H1 (cell line): ENCODE measurements around the gene OR11H7. TPM values are rescaled to one million over a fixed set of nuclear protein-coding genes. Genes with fewer than 3 reads are reported as not detected.

ENCODE experiments used
- CTCF ChIA-PET: fragments of 300-600 bp; sonication (Branson Sonifier 250); formaldehyde crosslinking; loops from one replicate; lab custom pipeline; 2021; ENCODE audit not compliant: partially characterized antibody; lab: Charles Lee
- POLR2A ChIA-PET: fragments of 300-600 bp; sonication (Branson Sonifier 250); formaldehyde crosslinking; loops from one replicate; lab custom pipeline; 2021; ENCODE audit warnings: inconsistent platforms; ENCODE audit not compliant: partially characterized antibody; lab: Charles Lee
- DNase-seq, 2 experiments: peaks; one replicate each; pipeline versions ENCODE4 v3.0.0 to v3.0.0-alpha.2; 2010 to 2022; ENCODE audit warnings: low spot score in 2 of 2, low read depth in 1 of 2, mixed read lengths in 1 of 2
- FAIRE-seq: peaks from 2 replicates; lab custom pipeline; 2011; peaks lifted over from hg19 to GRCh38; lab: Jason Lieb, UNC
- H2AFZ ChIP-seq: 2 replicates; pipeline ENCODE4 v1.8.1; 2012; ENCODE audit warnings: low read length, inconsistent platforms
- H2AK5ac ChIP-seq: 2 replicates; pipeline ENCODE4 v1.6.1; 2013; ENCODE audit warnings: low read depth, low read length
- H2BK120ac ChIP-seq: replicated peaks from 2 replicates; pipeline ENCODE3; 2013; ENCODE audit warnings: low read depth, low read length, inconsistent platforms
- H2BK12ac ChIP-seq: 2 replicates; pipeline ENCODE4 v1.6.1; 2013; ENCODE audit warnings: low read depth, low read length
- H2BK15ac ChIP-seq: 2 replicates; pipeline ENCODE4 v1.6.1; 2013; ENCODE audit warnings: low read length
- H2BK20ac ChIP-seq: 2 replicates; pipeline ENCODE4 v1.6.1; 2013; ENCODE audit warnings: low read length
- H2BK5ac ChIP-seq: 2 replicates; pipeline ENCODE4 v1.6.1; 2013; ENCODE audit warnings: low read depth, low read length
- H3K14ac ChIP-seq: 2 replicates; pipeline ENCODE4 v1.6.1; 2013; ENCODE audit warnings: inconsistent platforms; ENCODE audit not compliant: insufficient read length
- H3K18ac ChIP-seq: 2 replicates; pipeline ENCODE4 v1.6.1; 2013; ENCODE audit warnings: low read length; ENCODE audit errors: extremely low read depth
- H3K23ac ChIP-seq: 2 replicates; pipeline ENCODE4 v1.6.1; 2013; ENCODE audit warnings: inconsistent platforms; ENCODE audit not compliant: insufficient read length
- H3K23me2 ChIP-seq: 2 replicates; pipeline ENCODE4 v1.6.1; 2013; ENCODE audit warnings: low read depth, low read length
- H3K27ac ChIP-seq: 2 replicates; pipeline ENCODE4 v1.6.1; 2011; ENCODE audit warnings: low read depth, low read length, inconsistent platforms
- H3K27me3 ChIP-seq, 4 experiments: replicated peaks in 1 of 4; 1 replicate in 1 of 4; 2 replicates in 3 of 4; pipeline versions ENCODE4 v1.6.1 to v1.8.1; 2011 to 2013; ENCODE audit warnings: low read length in 3 of 4, mild to moderate bottlenecking in 3 of 4, inconsistent platforms in 2 of 4, mixed read lengths in 2 of 4, moderate library complexity in 1 of 4; ENCODE audit not compliant: control insufficient read depth in 3 of 4, insufficient read depth in 3 of 4; ENCODE audit errors: extremely low read depth in 1 of 4
- H3K36me3 ChIP-seq, 4 experiments: 2 replicates each; pipeline versions ENCODE4 v1.6.1 to v1.8.1; 2011 to 2013; ENCODE audit warnings: mild to moderate bottlenecking in 4 of 4, low read length in 3 of 4, moderate library complexity in 2 of 4, control low read depth in 1 of 4, inconsistent platforms in 1 of 4; ENCODE audit not compliant: insufficient read depth in 4 of 4, control insufficient read depth in 2 of 4
- H3K4ac ChIP-seq: replicated peaks from 2 replicates; pipeline ENCODE3; 2013; ENCODE audit warnings: low read length, low read depth, mixed read lengths, inconsistent platforms; ENCODE audit not compliant: insufficient read length
- H3K4me1 ChIP-seq, 4 experiments: replicated peaks in 1 of 4; 1 replicate in 1 of 4; 2 replicates in 3 of 4; pipeline versions ENCODE4 v1.6.1 to v1.8.1; 2011 to 2013; ENCODE audit warnings: low read length in 3 of 4, inconsistent platforms in 2 of 4, mixed read lengths in 1 of 4; ENCODE audit not compliant: insufficient read depth in 4 of 4, control insufficient read depth in 3 of 4
- H3K4me2 ChIP-seq, 2 experiments: 2 replicates each; pipeline versions ENCODE4 v1.6.1 to v1.8.1; 2011 to 2013; ENCODE audit warnings: low read depth in 2 of 2, low read length in 2 of 2, control low read depth in 1 of 2, inconsistent platforms in 1 of 2, mild to moderate bottlenecking in 1 of 2; ENCODE audit not compliant: insufficient read depth in 1 of 2
- H3K4me3 ChIP-seq, 4 experiments: fragments of 200-600, 300-600 bp in 1 of 4; sonication (generic), shearing (Covaris generic), sonication (Bioruptor Twin) in 1 of 4; 2 replicates each; pipeline versions ENCODE4 v1.5.1 to v1.8.1; 2011 to 2016; ENCODE audit warnings: low read length in 4 of 4, low read depth in 3 of 4, control low read depth in 2 of 4, inconsistent platforms in 2 of 4, mild to moderate bottlenecking in 2 of 4, mixed read lengths in 1 of 4, moderate library complexity in 1 of 4; ENCODE audit not compliant: insufficient read depth in 2 of 4; ENCODE audit errors: extremely low read depth in 1 of 4
- H3K56ac ChIP-seq: replicated peaks from 2 replicates; pipeline ENCODE3; 2013; ENCODE audit warnings: low read depth, mild to moderate bottlenecking, mixed read lengths, low read length, inconsistent platforms; ENCODE audit not compliant: insufficient read length
- H3K79me1 ChIP-seq: 2 replicates; pipeline ENCODE4 v1.6.1; 2013; ENCODE audit warnings: low read depth, low read length, control low read depth
- H3K79me2 ChIP-seq, 2 experiments: 2 replicates each; pipeline versions ENCODE4 v1.6.1 to v1.8.1; 2012 to 2013; ENCODE audit warnings: low read length in 2 of 2, mild to moderate bottlenecking in 2 of 2, inconsistent platforms in 1 of 2; ENCODE audit not compliant: insufficient read depth in 2 of 2, control insufficient read depth in 1 of 2
- H3K9ac ChIP-seq, 4 experiments: replicated peaks in 1 of 4; 1 replicate in 1 of 4; 2 replicates in 3 of 4; pipeline versions ENCODE4 v1.6.1 to v1.8.1; 2011 to 2013; ENCODE audit warnings: low read depth in 3 of 4, low read length in 3 of 4, control low read depth in 2 of 4, mild to moderate bottlenecking in 2 of 4, moderate library complexity in 2 of 4, inconsistent platforms in 1 of 4; ENCODE audit errors: extremely low read depth in 1 of 4
- H3K9me3 ChIP-seq, 2 experiments: 2 replicates each; pipeline versions ENCODE4 v1.6.1 to v1.8.1; 2012 to 2013; ENCODE audit warnings: mild to moderate bottlenecking in 2 of 2, moderate library complexity in 2 of 2, control low read depth in 1 of 2, inconsistent platforms in 1 of 2, low read depth in 1 of 2, low read length in 1 of 2, mixed read lengths in 1 of 2; ENCODE audit not compliant: insufficient read depth in 2 of 2
- H4K20me1 ChIP-seq, 2 experiments: replicated peaks in 1 of 2; 2 replicates each; pipeline versions ENCODE3 to v1.8.1; 2011 to 2013; ENCODE audit warnings: inconsistent platforms in 2 of 2, low read length in 2 of 2, mild to moderate bottlenecking in 1 of 2; ENCODE audit not compliant: insufficient read depth in 2 of 2, control insufficient read depth in 1 of 2
- H4K5ac ChIP-seq: 2 replicates; pipeline ENCODE4 v1.6.1; 2013; ENCODE audit warnings: low read length, low read depth, mixed read lengths, inconsistent platforms; ENCODE audit not compliant: insufficient read length
- H4K8ac ChIP-seq: 2 replicates; pipeline ENCODE4 v1.8.0; 2013; ENCODE audit warnings: mild to moderate bottlenecking, moderate library complexity, low read length, inconsistent platforms; ENCODE audit not compliant: insufficient read depth; ENCODE audit errors: extremely low read depth
- H4K91ac ChIP-seq: replicated peaks from 2 replicates; pipeline ENCODE3; 2013; ENCODE audit warnings: low read length, mixed read lengths, inconsistent platforms; ENCODE audit not compliant: insufficient read length
- ASH2L ChIP-seq: fragments of 200-600, 300-600 bp; sonication (generic); IDR thresholded peaks from one replicate; pipeline ENCODE4 v1.7.1; 2017; ENCODE audit warnings: low read length
- BACH1 ChIP-seq: IDR thresholded peaks from 2 replicates; pipeline ENCODE4 v1.6.1; 2012; ENCODE audit warnings: low read length, improper control_type of control experiment
- BCL11A ChIP-seq, 2 experiments: IDR thresholded peaks; one replicate each; pipeline ENCODE4 v1.6.1; 2011; ENCODE audit warnings: low read depth in 2 of 2, low read length in 2 of 2, mild to moderate bottlenecking in 2 of 2
- CBX5 ChIP-seq: fragments of 300-800, 300-1000 bp; sonication (generic); IDR thresholded peaks from 2 replicates; pipeline ENCODE4 v1.7.1; 2016; ENCODE audit warnings: antibody characterized with exemption, low read length, low read depth
- CBX8 ChIP-seq: fragments of 300-800, 300-1000 bp; sonication (generic); IDR thresholded peaks from 2 replicates; pipeline ENCODE4 v1.7.1; 2016; ENCODE audit warnings: low read depth, low read length, borderline replicate concordance
- CHD1 ChIP-seq: IDR thresholded peaks from 2 replicates; pipeline ENCODE4 v1.6.1; 2012; ENCODE audit warnings: low read depth, low read length, improper control_type of control experiment
- CHD2 ChIP-seq: IDR thresholded peaks from 2 replicates; pipeline ENCODE4 v1.6.1; 2012; ENCODE audit warnings: low read length, improper control_type of control experiment
- CTBP2 ChIP-seq: IDR thresholded peaks from 2 replicates; pipeline ENCODE4 v1.7.0; 2011; ENCODE audit warnings: borderline replicate concordance, mild to moderate bottlenecking, moderate library complexity, mixed read lengths, low read length; ENCODE audit not compliant: insufficient read depth, insufficient read length
- GABPA ChIP-seq: IDR thresholded peaks from 2 replicates; pipeline ENCODE4 v1.6.1; 2011; ENCODE audit warnings: mild to moderate bottlenecking, low read length, moderate library complexity, borderline replicate concordance; ENCODE audit not compliant: insufficient read depth
- KDM4A ChIP-seq: IDR thresholded peaks from one replicate; pipeline ENCODE4 v1.7.1; 2012; ENCODE audit warnings: low read depth, mild to moderate bottlenecking, moderate library complexity, low read length, inconsistent platforms; ENCODE audit not compliant: severe bottlenecking
- NANOG ChIP-seq: IDR thresholded peaks from 2 replicates; pipeline ENCODE4 v1.6.1; 2011; ENCODE audit warnings: low read length, low read depth, mild to moderate bottlenecking, inconsistent platforms; ENCODE audit not compliant: insufficient read depth, poor library complexity, severe bottlenecking
- RFX5 ChIP-seq: IDR thresholded peaks from 2 replicates; pipeline ENCODE4 v1.6.1; 2011; ENCODE audit warnings: low read depth, low read length, improper control_type of control experiment, borderline replicate concordance
- TAF1 ChIP-seq: IDR thresholded peaks from 2 replicates; pipeline ENCODE4 v1.6.1; 2011; ENCODE audit warnings: mild to moderate bottlenecking, low read depth, low read length
- whole genome bisulfite sequencing, 2 experiments: shearing (Covaris generic) in 1 of 2; methylation state at CpG; one replicate each; pipeline versions ENCODE4 v1.1.6 to v1.1.7; 2013 to 2015; ENCODE audit warnings: low lambda C conversion rate in 2 of 2, mixed read lengths in 2 of 2, inconsistent platforms in 1 of 2, low coverage in 1 of 2, missing lambda C conversion rate in 1 of 2; ENCODE audit not compliant: insufficient replicate concordance in 2 of 2, insufficient coverage in 1 of 2, insufficient read length in 1 of 2; ENCODE audit errors: extremely low coverage in 1 of 2, missing lambda C conversion rate in 1 of 2; 5-methylcytosine and 5-hydroxymethylcytosine counted together
- polyA plus RNA-seq, 7 experiments: library from polyadenylated mRNA; depleted of rRNA in 3 of 7; stranded (reverse) in 5 of 7; unstranded in 2 of 7; fragments of >200 nt in 5 of 7; fragments of 200-250 nt in 2 of 7; gene quantifications; 1 replicate in 5 of 7; 2 replicates in 1 of 7; 4 replicates in 1 of 7; pipeline versions ENCODE4 v1.2.1 to v1.2.3, GENCODE V29; 2011 to 2013; ENCODE audit warnings: missing spikeins in 2 of 7, mixed read lengths in 2 of 7
- total RNA-seq: library from RNA; stranded (reverse); fragmentation: NEBNext Ultra II Directional; extraction: Animal tissue kit (Norgen Biotek cat#: 25700); gene quantifications from 2 replicates; pipeline ENCODE4 v1.2.1, GENCODE V29; 2021
- TF ChIP-seq, protein P1 (sequence below): IDR thresholded peaks from 2 replicates; pipeline ENCODE4 v1.6.1; 2011; ENCODE audit warnings: low read depth, mild to moderate bottlenecking, low read length; ENCODE audit not compliant: insufficient read depth

Gene OR11H7
- total and polyA plus RNA-seq, 2 of the 8 experiments (the other 6 are each of a cell fraction or from before 2014, with no cell fraction given): not detected

DNA sequence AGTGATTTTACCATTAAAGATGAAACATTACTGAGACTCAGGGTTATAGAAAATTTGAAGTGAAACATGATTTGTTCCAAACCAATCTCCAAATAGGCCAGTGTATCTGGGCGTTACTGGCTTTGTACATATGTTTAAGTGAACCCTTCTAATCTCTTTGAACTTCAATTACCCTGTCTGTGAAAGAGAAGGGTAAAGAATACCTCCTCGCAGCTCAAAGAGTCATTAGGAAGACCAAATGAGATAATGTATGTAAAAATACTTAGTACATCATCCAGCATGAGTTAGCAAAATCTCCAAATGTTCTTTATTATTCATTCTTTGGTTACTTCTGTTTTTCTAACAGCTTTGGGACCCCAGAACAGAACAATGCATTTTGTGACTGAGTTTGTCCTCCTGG lies 5.4 kb upstream of the OR11H7 start, which contains the start of gene OR11H6:
OR11H6 (plus strand) TSS at position 301 of the 400 bp plus-strand sequence; CDS start at position 301, 0 bp downstream.
- H3K4ac ChIP-seq: no peak within 1 kb of the TSS
- no peak for TF ChIP-seq KDM4A
- TF ChIP-seq TAF1: no peak
- no peak for TF ChIP-seq ASH2L
- no peak for TF ChIP-seq CTBP2
- no peak for TF ChIP-seq GABPA
- no peak for TF ChIP-seq RFX5
- no peak for TF ChIP-seq CHD2
- no peak for TF ChIP-seq CBX5
- no peak for TF ChIP-seq CBX8
- TF ChIP-seq BCL11A (IDR thresholded peaks at IDR 0.05; ENCODE audit: low read depth in 2 of 2, low read length in 2 of 2): no peak
- TF ChIP-seq, protein P1, sequence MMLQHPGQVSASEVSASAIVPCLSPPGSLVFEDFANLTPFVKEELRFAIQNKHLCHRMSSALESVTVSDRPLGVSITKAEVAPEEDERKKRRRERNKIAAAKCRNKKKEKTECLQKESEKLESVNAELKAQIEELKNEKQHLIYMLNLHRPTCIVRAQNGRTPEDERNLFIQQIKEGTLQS: no peak
- no peak for TF ChIP-seq BACH1
- TF ChIP-seq CHD1: no peak
- no peak for TF ChIP-seq NANOG

More for the DNA sequence above, 5.4 kb upstream of the OR11H7 start, which contains the start of gene OR11H6:
- ChIA-PET POLR2A (no interaction called here), CTCF (no interaction called here)
- Histone ChIP-seq H3K4me1 (no peaks in the 10 kb centered on the region), H3K9me3 (peaks cover 58 to 69% of the 10 kb centered on the region in 2 experiments), H3K56ac (no peak within 1 kb of the TSS), H4K5ac (no peak within 1 kb of the TSS), H2BK15ac (no peak within 1 kb of the TSS), H3K27ac (no peak within 1 kb of the TSS), H3K14ac (no peak within 1 kb of the TSS), H2BK5ac (no peak within 1 kb of the TSS), H4K20me1 (no peaks in the 10 kb centered on the region), H2BK20ac (no peak within 1 kb of the TSS), H3K27me3 (no peaks in the 10 kb centered on the region), H3K4me3 (no peak within 1 kb of the TSS), H3K79me2 (no peaks in the 10 kb centered on the region), H2BK120ac (no peak within 1 kb of the TSS), H3K18ac (no peak within 1 kb of the TSS), H2BK12ac (no peak within 1 kb of the TSS), H3K79me1 (no peaks in the 10 kb centered on the region), H3K9ac (no peak within 1 kb of the TSS), H3K23me2 (no peaks in the 10 kb centered on the region), H3K36me3 (no peaks in the 10 kb centered on the region), H4K91ac (no peak within 1 kb of the TSS), H2AK5ac (no peak within 1 kb of the TSS), H3K23ac (no peak within 1 kb of the TSS), H3K4me2 (no peak within 1 kb of the TSS), H4K8ac (no peak within 1 kb of the TSS), H2AFZ (no peak within 1 kb of the TSS)
- FAIRE-seq: no peak
- 56% methylated on average over 2 of the region's 2 CpGs; no CpG with 5 or more reads in 1 of the 2 experiments for WGBS, 2 experiments
- no peak for DNase-seq
